ENCODE data around the gene TNFRSF4.

DNA sequence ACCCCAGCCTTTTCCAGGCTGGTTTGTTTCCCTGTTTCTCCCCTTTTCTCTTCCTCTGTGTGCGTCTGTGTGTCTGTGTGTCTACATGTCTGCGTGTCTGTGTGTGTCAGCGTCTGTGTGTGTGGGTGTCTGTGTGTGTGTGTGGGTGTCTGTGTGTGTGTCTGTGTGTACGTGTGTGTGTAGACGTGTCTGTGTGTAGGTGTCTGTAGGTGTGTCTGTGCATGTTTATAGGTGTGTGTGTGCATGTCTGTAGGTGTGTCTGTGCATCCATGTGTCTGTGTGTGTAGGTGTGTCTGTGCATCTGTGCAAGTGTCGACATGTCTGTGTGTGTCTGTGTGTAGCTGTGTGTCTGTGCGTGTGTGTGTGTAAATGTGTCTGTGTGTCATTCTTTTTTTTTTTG is 37.0 kb downstream of the TNFRSF4 start:
- TF ChIP-seq, protein P1, sequence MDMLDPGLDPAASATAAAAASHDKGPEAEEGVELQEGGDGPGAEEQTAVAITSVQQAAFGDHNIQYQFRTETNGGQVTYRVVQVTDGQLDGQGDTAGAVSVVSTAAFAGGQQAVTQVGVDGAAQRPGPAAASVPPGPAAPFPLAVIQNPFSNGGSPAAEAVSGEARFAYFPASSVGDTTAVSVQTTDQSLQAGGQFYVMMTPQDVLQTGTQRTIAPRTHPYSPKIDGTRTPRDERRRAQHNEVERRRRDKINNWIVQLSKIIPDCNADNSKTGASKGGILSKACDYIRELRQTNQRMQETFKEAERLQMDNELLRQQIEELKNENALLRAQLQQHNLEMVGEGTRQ (IDR thresholded peaks at IDR 0.05; ENCODE audit: low read length), result no peak
- TF ChIP-seq TAF7 (optimal IDR thresholded peaks at IDR 0.05; ENCODE audit: borderline replicate concordance, low read depth, low read length), result no peak
- no peak for TF ChIP-seq RXRA (IDR thresholded peaks at IDR 0.05; ENCODE audit: insufficient read depth, low read depth, low read length)
- no peak for TF ChIP-seq NRF1 (IDR thresholded peaks at IDR 0.05; ENCODE audit: low read depth, low read length)
- no peak for TF ChIP-seq ZNF274 (IDR thresholded peaks at IDR 0.05; ENCODE audit: borderline replicate concordance, extremely low read depth, low read length)
- TF ChIP-seq KDM1A (IDR thresholded peaks at IDR 0.05; ENCODE audit: borderline replicate concordance, low read length), result no peak
- TF ChIP-seq, protein P2, sequence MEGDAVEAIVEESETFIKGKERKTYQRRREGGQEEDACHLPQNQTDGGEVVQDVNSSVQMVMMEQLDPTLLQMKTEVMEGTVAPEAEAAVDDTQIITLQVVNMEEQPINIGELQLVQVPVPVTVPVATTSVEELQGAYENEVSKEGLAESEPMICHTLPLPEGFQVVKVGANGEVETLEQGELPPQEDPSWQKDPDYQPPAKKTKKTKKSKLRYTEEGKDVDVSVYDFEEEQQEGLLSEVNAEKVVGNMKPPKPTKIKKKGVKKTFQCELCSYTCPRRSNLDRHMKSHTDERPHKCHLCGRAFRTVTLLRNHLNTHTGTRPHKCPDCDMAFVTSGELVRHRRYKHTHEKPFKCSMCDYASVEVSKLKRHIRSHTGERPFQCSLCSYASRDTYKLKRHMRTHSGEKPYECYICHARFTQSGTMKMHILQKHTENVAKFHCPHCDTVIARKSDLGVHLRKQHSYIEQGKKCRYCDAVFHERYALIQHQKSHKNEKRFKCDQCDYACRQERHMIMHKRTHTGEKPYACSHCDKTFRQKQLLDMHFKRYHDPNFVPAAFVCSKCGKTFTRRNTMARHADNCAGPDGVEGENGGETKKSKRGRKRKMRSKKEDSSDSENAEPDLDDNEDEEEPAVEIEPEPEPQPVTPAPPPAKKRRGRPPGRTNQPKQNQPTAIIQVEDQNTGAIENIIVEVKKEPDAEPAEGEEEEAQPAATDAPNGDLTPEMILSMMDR (IDR thresholded peaks at IDR 0.05; ENCODE audit: control extremely low read depth in 1 of 3, insufficient read depth in 1 of 3, low read depth in 1 of 3, low read length in 3 of 3), result no peak
- no peak for TF ChIP-seq TBP (IDR thresholded peaks at IDR 0.05; ENCODE audit: low read depth, low read length)
- TF ChIP-seq CBX5 (IDR thresholded peaks at IDR 0.05; ENCODE audit: low read depth, low read length), result no peak
- no peak for TF ChIP-seq GTF2F1 (IDR thresholded peaks at IDR 0.05; ENCODE audit: borderline replicate concordance, low read depth, low read length)
- no peak for TF ChIP-seq BRCA1 (IDR thresholded peaks at IDR 0.05; ENCODE audit: low read depth, low read length)
- TF ChIP-seq YY1 (IDR thresholded peaks at IDR 0.05; ENCODE audit: low read depth, low read length), result no peak
- no peak for TF ChIP-seq JUND (IDR thresholded peaks at IDR 0.05; ENCODE audit: low read length)
